HG03442 (cell line): Measurements from ENCODE around the gene BET1.
A peak's percentile ranks its signal among the peaks of the same experiment; 100 is the strongest.

Source experiments
- ATAC-seq: cut with Tn5 transposase; IDR thresholded peaks from one replicate; pipeline ENCODE4 v1.9.1; 2021; ENCODE audit warnings: mild to moderate bottlenecking, moderate library complexity; ENCODE audit not compliant: unreplicated experiment

The BET1 gene

GRCh38 chr7:94015538-94015937 lies 11.4 kb upstream of the BET1 start:
- no peak for ATAC-seq

DNA sequence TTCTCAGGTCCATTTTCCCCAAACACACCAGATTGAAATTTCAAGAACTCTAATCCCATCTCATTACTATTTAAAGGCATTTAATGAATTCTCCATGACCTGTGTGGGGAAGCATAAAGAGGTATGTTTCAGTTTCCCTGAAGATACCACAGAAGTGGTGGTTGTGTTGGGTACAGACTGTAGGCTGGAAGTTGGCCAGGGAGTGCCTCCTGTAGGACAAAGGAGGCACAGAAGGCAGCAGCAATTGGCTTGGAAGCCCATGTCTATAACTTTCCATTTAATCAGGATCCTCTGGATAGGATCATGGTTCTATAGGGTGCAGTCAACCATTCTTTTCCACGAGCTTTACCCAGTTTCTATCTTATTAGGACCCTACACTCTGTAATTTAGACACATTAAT lies 8.6 kb upstream of the BET1 start:
- ATAC-seq, result no peak

GRCh38 chr7:94011714-94012353 lies 7.7 kb upstream of the BET1 start:
- no peak for ATAC-seq

- ATAC-seq, result peak; percentile 23
Observed at GRCh38 chr7:94008537-94008936, 4.4 kb upstream of the BET1 start.

GRCh38 chr7:94005753-94006152 lies 1.6 kb upstream of the BET1 start:
- ATAC-seq, result no peak

- peak; percentile 18 for ATAC-seq
Observed at GRCh38 chr7:94003446-94004023, 620 bp downstream of the BET1 start.

DNA sequence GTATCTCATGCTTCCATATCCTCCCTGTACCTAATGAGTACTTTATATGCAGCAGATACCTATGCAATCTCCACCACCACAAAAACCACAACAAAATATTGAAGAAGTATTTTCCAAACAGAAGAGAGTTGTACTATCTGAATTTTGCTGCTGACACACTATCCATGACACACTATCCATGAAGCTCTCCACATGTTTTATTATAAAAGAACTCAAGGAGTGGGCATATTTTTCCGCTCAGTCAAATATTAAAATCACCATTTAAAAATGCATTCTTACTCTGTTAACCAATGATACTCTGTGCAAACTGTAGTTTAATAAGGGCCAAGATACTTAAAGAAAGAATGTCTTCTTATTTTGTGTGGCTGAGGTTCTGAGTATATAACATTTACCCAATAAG lies 2.8 kb downstream of the BET1 start:
- ATAC-seq, result no peak

- no peak for ATAC-seq
Observed at GRCh38 chr7:93997868-93998267, 6.3 kb downstream of the BET1 start.

DNA sequence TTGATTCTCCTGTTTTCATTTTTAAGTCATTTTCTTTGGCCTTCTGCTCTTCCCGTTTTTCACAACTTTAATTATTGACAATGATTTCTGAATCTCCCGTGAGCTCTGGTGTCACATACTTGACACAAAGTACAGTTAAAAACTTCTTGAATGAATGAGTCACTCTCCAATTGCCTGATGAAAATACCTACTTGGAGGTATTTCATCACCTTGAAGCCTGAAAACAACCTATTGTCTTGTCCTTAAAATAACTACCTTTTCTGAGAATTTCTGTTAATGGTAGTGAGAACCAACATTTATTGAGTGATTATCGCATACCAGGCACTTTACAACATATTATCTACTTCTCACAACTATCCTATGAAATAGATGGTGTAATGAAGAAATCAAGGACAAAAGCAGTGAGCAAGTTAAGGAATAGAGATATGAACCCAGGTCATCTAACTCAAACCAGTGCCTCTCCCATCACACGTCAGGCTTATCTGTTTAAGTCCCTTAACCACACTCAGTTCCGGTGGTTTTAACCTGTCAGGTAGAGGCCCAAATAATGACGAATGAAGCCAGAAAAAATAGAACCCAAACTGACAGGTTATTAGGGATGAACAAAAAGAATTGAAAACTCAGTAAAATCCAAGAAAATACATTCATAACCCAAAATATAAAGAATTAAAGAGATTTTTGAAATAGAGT lies 11.6 kb downstream of the BET1 start:
- no peak for ATAC-seq

GRCh38 chr7:93987297-93987696 lies 16.9 kb downstream of the BET1 start:
- no peak for ATAC-seq

GRCh38 chr7:93985101-93985500 lies 19.1 kb downstream of the BET1 start:
- ATAC-seq, result no peak

DNA sequence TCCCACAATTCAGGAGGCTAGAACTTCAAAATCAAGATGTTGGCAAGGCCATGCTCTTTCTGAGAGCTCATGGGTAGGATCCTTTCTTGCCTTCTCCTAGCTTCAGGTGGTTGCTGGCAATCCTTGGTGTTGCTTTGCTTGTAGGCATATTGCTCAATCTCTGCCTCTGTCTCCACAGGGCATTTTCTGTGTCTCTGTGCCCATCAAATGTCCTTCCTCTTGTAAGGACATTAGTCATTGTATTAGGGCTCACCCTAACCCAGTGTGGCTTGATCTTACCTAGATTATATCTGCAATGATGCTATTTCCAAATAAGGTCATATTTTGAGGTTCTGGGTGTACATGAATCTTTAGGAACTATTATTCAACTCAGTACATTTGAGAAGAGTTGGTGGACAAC lies 20.1 kb downstream of the BET1 start:
- ATAC-seq, result no peak

- no peak for ATAC-seq
Observed at GRCh38 chr7:93981480-93981874, 22.7 kb downstream of the BET1 start.

DNA sequence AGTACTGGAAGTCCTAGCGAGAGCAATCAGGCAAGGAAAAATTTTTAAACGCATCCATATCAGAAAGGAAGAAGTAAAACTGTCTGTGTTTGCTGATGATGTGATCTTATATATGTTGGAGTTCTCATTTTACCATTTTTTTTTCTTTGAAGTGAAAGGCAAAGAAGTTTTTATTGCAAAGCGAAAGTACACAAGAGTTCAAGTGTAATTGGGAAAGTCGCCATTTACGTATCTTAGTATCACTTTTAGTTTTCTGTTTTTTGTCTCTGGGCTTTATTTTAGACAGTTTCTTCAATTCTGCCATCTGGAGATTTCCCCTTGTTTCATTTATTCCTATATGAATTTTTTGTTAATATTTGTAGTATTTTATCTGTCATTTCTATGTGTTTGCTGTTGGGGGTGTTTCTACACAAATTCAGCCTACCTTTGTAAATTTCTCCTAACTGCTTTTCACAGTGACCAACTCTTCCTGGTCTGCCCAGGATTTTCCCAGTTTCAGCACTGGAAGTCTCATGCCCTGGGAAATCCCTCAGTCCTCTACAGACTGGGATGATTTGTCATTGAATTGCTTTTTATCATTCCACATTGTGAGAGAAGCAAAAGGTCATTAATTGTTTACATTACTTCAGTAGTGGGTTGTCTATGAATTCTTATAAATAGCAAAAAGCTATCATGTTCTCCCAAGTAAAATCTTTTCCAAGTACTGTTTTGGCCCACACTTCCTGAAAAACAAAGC lies 23.2 kb downstream of the BET1 start:
- peak; percentile 65 for ATAC-seq

DNA sequence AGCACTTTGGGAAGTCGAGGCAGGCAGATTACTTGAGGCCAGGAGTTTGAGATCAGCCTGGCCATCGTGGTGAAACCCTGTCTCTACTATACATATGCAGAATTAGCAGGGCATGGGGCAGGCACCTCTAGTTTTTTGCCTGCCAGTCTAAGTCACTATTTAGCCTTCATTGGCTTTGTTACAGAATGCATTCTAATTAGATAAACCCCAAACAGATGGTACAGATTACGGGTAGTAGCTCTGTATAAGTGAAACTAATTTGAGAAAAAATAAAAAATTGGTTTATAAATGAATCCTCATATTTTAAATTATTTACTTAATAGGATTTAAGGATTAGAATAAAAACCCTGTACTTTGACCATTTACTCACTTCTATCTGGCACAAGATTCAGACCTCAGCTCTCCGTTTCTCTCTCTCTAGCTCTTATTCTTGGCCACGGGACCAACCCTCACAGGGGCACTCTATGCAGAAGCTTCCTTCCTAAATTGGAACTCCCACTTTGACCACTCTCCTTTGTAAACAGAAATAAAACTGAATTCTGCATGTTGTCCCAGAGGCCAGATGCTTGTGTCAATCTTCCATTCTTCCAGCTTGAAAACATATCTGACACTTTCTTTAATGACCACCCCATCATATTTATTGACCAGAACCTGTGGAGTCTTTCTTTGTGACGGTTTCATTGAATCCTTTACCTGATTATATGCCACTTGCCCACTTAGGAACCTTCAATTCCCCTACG lies 26.8 kb downstream of the BET1 start:
- no peak for ATAC-seq

DNA sequence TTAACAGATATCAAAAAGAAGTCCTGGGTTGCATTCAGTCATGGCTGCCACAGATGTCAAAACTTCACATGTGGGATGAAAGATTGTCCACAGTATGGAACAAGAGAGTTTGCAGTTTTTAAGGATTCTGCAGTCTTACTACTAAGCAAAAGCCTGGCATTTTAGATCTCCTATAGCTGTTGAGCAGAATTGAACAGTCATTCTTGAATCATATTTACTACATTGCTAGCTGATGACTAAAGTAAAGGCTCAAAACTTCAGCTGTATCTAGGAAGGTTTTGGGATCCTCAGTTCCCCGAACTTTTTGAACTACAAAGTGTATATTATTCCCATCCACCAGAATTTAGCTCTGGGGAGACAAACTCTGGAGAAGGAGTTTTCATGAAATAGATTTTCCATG lies 31.0 kb downstream of the BET1 start:
- no peak for ATAC-seq

GRCh38 chr7:93972029-93972725 lies 32.0 kb downstream of the BET1 start:
- no peak for ATAC-seq

- ATAC-seq, result no peak
Observed at GRCh38 chr7:93968911-93969620, 35.1 kb downstream of the BET1 start.

DNA sequence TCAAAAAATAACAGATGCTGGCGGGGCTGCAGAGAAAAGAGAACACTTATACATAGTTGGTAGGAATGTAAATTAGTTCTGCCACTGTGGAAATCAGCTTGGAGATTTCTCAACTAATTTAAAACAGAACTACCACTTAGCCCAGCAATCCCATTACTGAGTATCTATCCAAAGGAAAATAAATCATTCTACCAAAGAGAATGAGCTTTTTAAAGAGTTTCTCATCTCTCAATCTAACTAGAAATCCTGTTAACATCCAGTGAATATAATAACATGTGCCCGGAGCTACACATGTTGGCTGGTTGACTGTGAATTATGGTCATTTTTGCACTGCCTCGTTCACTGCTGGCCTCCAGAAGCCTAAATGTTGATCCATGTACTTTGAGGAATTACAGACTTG lies 39.3 kb downstream of the BET1 start:
- ATAC-seq, result no peak

DNA sequence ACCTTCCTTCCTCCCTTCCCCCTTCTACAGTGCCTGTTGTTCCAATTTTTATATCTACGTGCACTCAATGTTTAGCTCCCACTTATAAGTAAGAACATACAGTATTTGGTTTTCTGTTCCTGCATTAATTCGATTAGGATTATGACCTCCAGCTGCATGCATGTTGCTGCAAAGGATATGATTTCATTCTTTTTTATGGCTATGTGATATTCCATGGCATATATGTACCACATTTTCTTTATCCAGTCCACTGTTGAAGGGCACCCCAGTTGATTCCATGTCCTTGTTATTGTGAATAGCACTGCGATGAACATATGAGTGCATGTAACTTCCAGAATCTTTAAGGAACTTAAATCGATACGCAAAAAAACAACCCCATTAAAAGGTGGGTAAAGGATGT lies 39.9 kb downstream of the BET1 start:
- no peak for ATAC-seq
